Left kidney (tissue), 2 donors: ENCODE data around the gene SOBP. TPM values are rescaled to one million over a fixed set of nuclear protein-coding genes. Genes with fewer than 3 reads are reported as not detected.

Experiments used
- DNase-seq: peaks from one replicate; pipeline ENCODE4 v3.0.0-alpha.2; 2013
- polyA plus RNA-seq: library from polyadenylated mRNA; unstranded; fragments of 120-200 nt; gene quantifications from one replicate; pipeline ENCODE4 v1.2.1, GENCODE V29; 2013; ENCODE audit not compliant: insufficient read length

SOBP gene
- polyA plus RNA-seq, 1 donor = 14.8 TPM

DNA sequence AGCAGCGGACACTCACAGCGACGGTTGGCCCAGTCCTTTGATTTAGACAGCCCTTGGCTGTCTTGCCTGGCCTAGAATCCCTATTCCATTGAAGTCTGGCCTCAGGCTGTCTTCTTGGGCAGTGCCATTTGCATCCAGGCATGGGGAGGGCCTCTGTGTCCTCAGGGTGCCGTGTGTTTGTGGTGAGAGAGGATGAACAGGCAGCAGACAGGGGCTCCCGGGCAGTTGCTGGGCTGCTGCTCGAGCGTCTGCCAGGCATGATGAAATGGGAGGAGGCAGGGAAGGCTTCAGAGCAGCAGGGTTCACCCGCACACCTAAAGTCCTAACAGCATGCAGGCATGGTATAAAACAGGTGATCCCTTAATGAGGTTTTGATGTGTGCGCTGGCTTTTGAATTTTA lies 126.9 kb downstream of the SOBP start:
- no peak for DNase-seq

DNA sequence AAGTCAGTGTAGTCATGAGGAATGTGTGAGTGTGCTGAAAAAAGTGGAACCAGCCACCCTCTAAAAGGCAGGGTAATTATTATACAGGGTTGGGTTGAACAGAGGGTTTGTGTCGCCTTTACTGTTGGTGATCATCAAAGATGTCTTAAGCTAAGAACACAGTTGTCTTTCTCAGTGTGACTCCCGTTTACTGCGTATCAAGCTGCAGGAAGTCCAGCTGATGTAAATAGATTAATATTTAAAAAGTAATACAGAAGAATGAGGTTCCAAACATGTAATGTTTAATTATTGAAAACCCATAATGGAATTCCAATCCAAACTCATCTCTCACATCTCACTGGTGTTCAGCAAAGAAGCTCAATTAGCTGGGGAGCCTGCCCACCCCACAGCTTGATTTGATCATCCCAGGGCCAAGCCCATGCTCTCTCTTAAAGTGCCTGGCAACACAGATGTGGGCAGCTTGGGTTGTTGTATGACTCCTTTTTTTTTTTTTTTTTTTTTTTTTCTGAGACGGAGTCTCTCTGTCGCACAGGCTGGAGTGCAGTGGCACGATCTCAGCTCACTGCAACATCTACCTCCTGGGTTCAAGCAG lies 127.5 kb downstream of the SOBP start:
- no peak for DNase-seq

DNA sequence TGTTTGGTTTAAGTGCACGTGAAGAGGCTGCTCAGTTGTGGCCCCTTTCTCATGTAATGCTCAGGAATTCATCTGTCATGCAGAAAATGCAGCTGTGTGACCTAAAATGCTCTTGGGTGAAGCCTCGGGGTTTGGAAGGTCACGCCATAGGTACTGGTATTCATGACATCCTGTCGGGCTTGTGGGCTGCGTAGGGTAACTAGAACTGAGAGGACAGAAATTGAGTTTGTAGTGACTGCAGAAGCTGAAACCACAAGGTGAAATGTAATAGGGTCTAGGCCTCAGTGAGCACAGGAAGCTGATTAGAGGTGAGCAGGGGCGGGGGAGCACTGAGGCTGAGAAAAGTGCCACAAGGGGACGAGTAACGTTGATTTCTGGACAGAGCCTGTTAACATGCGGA lies 128.8 kb downstream of the SOBP start:
- DNase-seq = no peak

DNA sequence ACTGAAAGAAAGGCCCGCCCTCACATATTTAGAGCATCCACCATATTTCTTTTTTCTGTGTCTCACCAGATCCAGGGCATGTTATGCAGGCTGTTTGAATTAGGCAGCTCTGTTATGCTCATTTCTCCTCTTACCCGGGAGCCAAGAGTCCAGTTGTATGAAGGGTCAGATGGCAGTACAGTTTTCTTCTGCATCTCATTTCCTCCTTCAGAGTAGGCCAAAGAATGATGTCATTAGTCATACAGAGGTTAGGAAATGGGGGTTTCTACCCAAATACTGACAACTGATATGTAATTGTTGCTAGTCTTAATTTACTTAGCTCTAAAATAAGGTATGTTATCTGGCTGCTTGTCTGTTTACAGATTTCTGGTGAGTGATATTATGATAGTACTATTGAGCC lies 130.8 kb downstream of the SOBP start:
- no peak for DNase-seq

DNA sequence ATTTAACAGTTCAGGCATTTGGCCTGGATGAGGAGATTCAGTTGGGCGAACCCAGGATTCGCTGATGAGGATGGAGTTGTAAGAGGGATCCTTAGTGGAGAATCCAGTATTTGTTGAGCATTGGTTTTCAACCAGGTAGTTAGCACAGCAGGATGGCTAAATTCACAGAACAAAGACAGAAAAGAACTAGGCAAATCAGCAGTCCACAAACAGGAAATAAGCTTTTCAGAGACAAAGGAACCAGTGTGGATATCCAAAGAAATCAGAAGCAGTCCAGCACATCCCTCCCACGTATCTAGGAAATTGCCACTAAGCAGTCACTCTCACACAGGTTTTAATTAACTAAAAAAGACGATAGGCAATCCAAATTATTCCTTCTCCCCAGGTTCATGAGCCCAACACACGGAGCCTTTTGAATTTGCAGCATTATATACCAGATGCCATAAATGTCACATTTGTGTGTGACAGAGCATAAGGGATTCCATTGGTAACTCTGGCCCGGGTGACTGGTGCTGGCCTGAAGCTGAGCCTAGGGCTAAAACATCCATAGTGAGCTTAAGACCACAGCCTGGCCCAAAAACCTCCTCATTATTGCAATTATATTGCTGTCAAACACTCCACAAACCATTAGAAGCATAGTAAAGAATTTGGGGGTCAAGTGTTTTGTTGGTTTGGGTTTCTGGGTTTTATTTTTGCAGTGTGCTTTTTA lies 131.5 kb downstream of the SOBP start:
- no peak for DNase-seq

DNA sequence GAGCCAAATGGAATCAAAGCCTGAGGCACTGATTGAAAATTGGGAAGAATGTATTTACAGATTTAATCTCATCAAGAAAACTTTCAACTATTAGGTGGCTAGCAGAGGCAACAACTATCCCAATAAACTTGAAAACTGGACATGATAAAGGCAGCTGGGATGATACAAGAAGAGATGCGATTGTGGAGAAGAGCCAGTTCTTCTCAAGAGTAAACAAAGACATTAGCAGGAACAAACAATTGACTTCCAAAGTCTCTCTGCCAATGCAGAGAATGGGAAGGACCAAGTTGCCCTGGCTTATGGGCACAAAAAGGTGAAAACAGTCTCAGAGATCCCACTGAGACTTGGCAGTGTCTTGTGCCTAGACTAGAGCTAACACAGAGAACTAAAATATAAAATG lies 132.4 kb downstream of the SOBP start:
- DNase-seq = no peak

DNA sequence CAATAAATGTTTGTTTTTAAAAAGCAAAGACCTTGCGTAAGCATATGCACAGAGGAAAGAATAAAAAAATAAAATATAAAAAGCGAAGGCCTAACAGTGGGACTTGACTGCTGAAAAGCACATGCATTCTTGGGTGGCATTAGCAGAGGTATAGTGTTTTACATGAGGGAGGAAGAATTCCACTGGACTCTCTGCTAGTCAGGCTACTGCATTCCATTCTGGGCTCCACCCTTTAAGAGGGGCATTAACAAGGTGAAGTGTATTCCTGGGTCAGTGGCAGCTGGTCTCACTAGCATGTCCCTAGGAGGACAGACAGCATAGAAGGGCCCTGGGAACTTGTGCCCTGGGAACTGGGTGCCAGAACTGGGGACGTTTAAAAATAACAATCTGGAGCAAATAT lies 134.1 kb downstream of the SOBP start:
- no peak for DNase-seq

DNA sequence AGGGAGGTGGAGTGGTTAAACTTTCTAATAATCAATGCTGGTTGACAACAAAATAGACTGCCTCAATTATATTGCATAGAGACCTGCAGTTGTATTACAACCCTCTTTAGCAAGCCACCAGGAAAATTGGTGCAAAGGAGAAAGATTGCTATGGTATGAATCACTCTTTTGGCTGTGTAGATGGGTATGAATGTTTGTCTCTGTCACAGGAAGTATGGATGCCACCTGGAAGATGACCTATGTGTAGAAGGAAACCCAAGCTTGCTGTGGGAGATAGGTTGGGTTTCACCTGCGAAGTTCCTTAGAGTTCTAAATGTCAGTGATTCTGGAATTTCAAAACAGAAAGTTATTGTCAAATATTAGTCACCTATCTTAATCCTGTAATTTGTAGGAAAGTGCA lies 134.6 kb downstream of the SOBP start:
- DNase-seq = no peak

DNA sequence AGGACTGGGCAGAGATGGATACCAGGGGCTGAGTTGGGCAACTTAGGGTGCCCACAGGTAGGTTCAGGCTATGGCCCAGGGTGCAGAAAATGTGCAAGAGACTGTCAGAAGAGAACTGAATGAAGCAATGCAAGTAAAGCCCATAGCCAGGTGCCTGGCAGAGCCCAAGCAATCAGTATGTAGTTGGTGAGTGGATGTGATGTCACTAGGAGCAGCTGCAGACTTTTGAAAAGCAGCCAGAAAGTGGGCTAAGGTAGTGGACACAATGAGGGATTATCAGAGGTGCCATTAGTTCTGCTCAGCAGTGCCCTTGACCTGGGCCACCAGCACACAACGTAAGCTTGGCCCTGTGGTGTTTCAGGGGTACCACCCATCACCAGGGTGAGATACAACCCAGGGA lies 135.3 kb downstream of the SOBP start:
- no peak for DNase-seq

DNA sequence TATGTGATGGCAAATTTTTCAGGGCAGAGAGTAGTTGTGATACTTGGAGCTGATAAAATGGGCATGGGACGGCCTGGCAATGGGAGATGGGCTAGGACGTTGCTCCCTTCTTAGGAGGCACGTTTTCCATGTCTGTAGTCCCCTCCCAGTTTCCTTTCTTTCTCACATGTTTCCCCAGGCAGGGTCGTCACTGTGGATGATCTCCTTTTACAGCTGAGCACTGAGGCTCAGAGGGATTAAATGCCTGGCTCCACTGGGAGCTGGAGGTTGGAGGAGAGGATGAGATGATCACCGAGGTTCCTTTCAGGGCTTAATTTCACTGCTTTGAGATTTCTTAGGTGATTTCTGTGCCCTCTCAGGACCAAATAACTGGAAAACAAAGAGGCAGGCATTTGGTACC lies 136.7 kb downstream of the SOBP start:
- no peak for DNase-seq

DNA sequence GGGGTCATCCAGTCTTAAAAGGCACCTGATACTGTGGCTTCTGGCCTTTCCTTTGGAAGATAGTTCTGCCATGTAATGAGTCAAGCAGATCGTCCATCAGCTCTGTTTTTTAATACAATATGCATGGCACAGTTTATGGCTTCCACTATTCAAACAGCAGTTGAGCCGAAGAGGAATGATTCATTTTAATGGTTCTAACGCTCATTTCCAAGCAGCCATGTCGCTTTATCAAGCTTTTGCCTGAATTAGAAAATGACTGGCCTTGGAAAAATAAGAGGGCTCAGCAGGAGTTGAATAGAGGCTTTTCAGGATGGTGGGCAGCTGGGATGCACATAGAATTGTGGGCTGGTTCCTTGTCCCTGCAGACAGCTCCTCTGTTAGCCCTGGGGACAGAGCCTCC lies 138.1 kb downstream of the SOBP start:
- no peak for DNase-seq

DNA sequence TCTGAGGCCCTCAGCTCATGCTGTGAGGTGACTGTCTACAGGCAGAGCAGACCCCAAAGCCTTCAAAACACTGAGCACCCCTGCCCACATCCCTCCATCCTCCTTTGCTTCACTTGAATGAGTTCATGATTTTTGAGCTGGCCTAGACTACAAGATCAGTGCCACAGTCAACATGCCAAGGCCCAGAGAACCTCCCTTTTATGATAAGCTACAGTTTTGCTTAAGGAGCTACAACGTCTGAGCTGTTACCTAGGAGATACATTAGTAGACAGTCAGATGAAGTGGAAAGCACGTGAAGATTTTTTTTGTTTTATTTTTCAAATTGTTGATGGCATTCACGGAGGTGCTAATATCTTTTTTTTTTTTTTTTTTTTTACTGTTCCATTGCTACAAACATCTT lies 139.0 kb downstream of the SOBP start:
- DNase-seq = no peak

DNA sequence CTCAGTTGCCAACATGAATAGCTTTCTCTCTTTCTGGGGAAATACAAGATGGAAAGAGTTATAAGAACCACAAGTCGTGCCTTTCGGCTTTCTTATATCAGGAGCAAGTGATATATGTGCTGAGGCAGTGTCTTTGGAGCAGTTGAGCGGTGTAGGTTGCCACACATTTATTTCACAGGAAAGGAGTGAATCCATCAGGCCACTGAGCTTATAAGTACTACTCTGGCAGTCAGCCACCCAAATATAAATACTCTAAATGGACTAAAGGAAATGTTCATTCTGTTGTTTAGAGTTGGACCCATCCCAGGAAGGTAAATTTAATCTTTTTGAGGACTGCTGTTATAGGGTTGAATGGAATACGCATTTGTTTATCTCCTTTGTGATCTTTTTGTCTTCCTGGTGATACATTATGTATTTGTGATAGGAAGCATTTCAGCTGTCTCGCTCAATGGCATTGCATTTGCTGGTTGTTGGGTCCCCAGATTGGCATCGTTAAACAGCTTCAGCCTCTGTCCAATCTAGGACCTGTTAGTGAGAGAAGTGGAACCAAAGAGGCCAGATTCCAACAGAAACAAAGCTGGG lies 139.7 kb downstream of the SOBP start:
- DNase-seq = no peak

DNA sequence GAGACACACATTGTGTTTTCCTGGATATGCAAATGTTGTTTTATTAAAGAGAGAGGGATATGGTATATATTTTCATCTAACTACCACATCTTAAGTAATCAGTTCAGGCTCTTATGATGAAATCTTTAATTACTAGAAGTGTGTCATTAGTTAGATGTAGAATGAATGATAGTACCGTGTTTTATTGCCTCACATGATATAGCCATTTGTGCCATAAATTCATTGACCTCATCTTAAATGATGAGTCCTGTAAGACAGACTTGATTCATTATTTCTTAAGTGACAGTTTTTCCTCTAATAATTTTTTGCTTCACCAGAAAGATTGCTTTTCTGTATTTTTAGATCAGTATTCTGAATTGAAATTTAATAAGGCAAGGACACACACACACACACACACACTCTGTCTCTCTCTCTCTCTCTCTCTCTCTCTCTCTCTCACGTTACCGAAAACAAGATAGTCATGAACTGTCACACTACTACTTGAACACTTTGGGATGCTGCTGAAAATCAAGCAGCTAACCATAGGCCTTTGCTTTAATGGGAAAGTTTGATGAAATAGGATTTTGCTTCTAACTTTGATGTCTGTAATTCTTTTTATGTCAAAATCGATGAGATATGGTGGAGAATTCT lies 140.5 kb downstream of the SOBP start:
- DNase-seq = no peak

DNA sequence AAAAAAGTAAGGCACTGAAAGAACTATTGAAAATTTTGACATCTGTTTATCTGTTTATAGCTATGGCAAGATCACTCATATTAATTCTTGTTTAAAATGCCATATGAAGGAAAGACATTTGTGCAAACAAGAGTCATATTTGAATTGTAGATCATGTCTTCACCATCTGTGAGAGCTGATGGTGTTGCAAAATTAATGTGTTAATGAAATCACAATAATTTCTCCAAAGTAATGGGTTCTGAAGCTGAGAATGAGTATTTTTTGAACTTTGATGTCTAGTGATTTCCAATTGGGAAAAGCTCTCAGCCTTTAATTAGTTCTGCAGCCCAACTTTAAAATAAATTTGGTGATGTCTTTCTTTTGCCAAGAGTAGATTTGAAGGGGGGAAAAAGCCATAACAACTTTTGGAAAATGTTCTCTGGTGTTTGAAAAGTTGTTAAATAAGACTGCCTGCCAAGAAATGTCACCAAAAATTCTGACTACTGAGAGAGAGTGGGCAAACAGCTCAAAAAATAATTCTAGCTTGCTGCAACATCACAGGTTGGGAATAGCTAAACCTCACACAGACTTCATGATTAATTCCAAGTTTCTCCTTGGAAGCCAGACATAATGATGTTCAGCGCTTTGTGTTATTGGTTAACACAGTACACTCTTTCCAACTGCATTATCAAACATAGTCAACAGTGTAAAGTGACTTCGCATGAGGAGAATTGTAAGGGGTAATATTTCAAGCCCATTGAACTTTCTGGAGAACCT lies 142.6 kb downstream of the SOBP start:
- DNase-seq = no peak

DNA sequence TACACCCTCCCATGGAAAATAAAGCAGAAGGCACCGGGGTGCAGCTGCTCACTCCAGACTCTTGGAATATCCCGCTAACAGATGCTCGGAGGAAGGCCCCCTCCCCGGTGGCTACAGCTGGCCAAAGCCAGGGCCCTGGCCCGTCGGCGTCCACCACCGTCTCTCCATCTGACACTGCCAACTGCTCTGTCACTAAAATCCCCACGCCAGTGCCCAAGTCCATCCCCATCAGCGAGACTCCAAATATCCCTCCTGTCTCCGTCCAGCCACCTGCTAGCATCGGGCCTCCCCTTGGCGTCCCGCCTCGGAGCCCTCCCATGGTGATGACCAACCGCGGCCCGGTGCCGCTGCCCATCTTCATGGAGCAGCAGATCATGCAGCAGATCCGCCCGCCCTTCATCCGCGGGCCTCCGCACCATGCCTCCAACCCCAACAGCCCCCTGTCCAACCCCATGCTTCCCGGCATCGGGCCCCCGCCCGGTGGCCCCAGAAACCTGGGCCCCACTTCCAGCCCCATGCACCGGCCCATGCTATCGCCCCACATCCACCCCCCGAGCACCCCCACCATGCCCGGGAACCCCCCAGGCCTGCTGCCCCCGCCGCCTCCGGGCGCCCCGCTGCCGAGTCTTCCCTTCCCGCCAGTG lies 143.9 kb downstream of the SOBP start:
- DNase-seq = no peak

DNA sequence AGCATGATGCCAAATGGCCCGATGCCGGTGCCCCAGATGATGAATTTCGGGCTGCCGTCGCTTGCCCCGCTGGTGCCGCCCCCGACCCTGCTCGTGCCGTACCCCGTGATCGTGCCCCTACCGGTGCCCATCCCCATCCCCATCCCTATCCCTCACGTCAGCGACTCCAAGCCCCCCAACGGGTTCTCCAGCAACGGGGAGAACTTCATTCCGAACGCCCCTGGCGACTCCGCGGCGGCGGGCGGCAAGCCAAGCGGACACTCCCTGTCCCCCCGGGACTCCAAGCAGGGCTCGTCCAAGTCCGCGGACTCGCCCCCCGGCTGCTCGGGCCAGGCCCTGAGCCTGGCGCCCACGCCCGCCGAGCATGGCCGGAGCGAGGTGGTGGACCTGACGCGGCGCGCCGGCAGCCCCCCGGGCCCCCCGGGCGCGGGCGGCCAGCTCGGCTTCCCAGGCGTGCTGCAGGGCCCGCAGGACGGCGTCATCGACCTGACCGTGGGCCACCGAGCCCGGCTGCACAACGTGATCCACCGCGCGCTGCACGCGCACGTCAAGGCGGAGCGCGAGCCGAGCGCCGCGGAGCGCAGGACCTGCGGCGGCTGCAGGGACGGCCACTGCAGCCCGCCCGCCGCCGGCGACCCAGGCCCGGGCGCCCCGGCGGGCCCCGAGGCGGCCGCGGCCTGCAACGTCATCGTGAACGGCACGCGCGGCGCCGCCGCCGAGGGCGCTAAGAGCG lies 144.6 kb downstream of the SOBP start:
- DNase-seq = no peak

DNA sequence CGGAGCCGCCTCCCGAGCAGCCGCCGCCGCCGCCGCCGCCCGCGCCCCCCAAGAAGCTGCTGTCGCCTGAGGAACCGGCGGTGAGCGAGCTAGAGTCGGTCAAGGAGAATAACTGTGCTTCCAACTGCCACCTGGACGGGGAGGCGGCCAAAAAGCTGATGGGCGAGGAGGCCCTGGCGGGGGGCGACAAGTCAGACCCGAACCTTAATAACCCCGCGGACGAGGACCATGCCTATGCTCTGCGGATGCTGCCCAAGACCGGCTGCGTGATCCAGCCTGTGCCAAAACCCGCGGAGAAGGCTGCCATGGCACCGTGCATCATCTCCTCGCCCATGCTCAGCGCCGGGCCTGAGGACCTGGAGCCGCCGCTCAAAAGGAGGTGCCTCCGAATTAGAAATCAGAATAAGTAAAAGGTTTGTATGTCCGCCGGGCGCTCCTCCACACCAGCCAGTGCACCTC lies 145.2 kb downstream of the SOBP start:
- no peak for DNase-seq

DNA sequence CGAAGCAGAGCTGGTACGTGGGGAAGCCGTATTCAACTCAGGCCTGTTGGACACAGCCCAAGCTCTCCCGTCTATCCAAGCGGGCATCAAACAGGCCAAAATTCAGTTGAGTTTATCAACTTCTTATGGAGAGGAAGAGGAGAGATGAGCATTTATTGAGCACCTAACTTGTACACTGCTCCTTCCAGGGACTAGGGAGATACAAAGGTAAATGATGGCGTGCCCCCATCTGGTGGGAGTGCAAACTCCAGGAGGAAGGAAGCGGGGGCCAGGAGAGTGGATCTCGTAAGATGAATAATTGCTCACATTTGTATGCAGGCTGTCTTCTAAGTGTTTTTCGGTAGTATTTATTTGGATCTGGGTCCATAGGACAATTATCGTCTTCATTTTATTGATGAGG lies 146.6 kb downstream of the SOBP start:
- DNase-seq = no peak

DNA sequence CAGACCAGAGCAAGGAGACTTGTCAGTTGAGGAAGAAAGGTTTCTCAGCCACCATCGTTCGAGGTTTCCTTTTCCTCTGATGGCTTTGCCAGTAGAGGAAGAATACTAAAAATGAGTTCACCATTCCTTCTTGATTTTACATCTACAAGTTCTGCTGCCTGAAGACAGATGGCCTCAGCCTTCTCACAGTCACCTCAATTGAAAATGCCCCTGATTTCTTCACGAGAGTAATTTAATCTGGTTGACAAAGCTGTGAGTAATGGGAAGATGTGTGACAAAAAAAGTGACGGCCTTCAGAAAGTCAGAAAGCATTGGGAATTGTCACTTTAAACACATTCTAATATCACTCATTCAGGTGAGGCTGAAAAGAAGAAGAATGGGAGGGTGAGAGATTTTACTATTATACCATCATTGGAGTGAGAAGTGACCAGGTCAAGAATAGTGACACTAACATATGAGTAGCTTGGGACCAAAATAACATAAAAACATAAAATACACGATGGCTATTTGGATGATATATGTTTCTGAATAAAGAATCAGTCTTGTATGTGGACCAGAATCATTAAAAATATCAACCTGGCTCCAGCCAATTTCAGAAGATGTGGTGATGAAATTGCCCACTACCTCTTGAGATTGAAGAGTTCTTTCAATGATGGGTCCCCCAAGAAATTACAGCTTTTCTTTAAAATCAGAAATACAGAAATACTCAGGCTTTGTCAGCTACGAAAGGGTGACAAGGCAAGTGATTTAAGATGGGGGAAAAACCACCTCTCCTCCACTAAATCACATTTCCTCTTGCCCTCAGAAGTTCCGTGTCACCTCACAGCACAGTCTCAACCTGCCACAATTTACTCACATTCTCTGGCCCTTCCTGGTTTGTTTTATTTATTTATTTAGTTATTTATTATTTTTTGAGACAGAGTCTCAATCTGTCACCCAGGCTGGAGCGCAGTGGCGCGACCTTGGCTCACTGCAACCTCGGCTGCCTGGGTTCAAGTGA lies 147.7 kb downstream of the SOBP start:
- DNase-seq = no peak
